HG02973 (cell line): ENCODE measurements around the gene YAP1.

Source experiments
- ATAC-seq: cut with Tn5 transposase; IDR thresholded peaks from one replicate; pipeline ENCODE4 v1.9.1; 2021; ENCODE audit warnings: moderate library complexity; ENCODE audit not compliant: unreplicated experiment

The YAP1 gene

GRCh38 chr11:102272047-102272824 is 162.0 kb downstream of the YAP1 start:
- ATAC-seq = no peak

- ATAC-seq = no peak
These were observed 164.4 kb downstream of the YAP1 start for GRCh38 chr11:102274628-102275027.

DNA sequence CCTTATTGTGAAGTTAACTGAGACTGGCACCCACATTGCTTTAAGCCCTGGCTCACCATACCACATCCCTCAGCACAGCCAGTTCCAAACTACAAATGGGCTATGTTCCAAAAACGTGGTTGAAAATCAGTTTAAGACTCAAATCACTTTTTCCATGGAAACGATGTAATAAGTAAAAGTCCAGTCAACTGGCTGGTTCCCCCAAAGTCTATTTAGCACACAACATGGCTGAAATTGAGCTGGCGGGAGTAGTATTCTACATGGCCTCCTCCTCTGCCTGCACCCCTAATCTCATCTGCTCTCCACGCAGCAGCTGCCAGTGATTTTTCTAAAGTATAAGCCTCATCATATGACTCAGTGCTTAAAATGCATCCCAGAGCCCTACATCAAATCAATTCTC is 166.1 kb downstream of the YAP1 start:
- ATAC-seq = no peak

- no peak for ATAC-seq
These were observed 166.5 kb downstream of the YAP1 start for GRCh38 chr11:102276783-102277182.

DNA sequence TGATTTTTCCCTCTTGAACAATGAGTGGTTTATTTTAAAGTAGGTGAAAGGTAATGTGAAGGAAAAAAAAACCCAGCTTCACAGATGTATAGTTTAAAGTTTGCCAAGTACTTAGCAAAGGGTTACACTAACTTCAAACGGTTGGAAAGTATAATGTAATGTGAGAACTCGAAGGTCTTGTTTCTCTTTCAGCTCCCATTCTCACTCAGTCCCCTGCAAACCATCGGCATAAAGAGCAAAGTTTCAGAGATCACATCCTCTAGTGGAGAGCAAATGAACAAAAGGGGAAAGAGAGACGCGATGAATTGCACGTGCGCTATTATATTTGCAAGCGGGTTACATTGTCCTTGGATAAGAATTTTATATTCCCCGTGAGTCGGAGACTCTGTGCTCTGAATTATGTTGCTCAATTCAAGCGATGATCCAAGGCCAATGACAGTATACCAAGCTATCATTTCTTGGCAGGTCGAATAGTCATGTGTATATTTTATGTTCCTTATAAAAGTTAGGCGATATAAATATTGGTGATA is 169.5 kb downstream of the YAP1 start:
- ATAC-seq = no peak

DNA sequence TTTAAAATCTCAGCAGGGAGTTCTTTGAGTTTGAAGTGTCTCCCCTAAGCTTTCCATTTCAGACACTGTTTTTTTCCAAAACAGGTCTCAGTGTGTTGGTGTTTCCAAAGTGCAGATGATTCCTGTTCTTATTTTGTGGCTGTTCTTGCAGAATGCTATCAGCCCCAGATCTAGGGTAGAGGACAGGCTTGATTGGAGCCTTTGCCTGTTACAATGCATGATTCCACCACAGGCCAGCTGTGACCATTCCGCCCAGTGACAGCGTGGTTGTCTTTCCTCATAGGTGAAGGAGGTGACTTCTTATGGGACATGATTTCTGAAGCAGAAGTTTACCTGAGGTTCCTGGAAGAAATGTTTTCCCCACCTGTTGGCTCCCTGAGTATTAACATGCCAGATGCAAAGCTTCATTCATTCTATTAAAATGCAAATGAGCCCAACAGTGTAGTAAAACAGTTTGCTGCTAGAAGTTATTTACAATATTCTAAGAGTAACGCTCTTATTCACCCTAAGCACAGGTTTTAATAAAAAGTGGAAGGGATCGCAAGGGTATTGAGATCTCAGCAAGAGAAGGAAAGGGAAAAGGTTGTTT is 170.1 kb downstream of the YAP1 start:
- no peak for ATAC-seq
